RCC 7860 (cell line): Measurements from ENCODE around the gene TAP1.
A peak's percentile ranks its signal among the peaks of the same experiment; 100 is the strongest.

ENCODE experiments used
- DNase-seq: peaks from one replicate; pipeline ENCODE4 v3.0.0-alpha.2; 2015; ENCODE audit warnings: low spot score
- FAIRE-seq: peaks from 2 replicates; lab custom pipeline; 2012; peaks lifted over from hg19 to GRCh38; lab: Jason Lieb, UNC

Gene TAP1

DNA sequence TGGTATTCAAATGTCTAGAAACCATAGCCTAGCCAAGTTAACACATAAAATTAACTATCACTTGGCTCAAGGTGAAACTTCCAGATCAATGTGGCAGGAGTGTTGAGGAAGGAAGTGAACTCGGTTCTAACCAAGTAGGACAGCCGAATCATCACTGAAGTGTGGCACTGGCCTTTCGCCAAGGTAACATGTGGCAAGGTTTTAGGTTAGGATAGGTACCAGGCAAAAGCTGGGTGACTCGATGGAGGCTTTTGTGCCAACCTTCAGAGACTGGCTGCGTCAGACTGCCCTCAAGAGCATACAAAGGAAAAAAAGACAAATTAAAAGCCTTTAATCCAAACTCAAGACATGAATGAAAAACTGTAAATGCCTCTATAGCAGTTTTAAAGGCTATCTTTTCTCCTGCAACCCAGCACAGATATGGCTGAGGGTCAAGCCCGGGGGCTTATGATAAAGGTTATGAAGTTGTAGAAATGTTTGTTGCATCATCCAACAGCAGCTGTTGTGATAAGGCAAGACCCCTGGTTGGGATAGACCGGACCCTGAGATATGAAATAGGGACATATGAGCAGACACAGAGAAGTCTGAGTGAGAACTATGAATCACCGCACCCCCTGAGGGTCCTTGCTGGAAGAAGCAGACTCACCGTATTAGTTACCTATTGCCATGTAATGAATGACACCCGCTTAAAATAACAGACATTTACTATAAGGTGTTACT, 12.4 kb upstream of the TAP1 start:
- FAIRE-seq (no peak), DNase-seq (no peak)

DNA sequence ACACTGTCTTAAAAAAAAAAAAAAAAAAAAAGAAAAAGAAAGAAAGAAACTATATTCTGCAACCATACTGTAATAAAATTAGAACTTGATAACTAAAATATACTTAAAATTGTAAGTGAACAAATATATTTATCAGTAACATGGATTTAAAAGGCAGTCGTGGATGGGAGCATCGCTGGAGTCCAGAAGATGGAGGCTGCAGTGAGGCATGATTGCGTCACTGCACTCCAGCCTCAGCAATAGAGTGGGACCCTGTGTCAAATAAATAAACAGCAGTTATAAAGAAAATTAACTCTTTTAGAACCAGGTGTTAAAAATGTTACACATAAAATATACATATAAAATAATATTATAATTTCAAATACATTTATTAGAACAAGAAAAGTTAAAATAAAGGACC, 9.2 kb upstream of the TAP1 start:
- DNase-seq = no peak
- no peak for FAIRE-seq

- FAIRE-seq (no peak), DNase-seq (no peak)
Measured at GRCh38 chr6:32860674-32861073, 7.2 kb upstream of the TAP1 start.

DNA sequence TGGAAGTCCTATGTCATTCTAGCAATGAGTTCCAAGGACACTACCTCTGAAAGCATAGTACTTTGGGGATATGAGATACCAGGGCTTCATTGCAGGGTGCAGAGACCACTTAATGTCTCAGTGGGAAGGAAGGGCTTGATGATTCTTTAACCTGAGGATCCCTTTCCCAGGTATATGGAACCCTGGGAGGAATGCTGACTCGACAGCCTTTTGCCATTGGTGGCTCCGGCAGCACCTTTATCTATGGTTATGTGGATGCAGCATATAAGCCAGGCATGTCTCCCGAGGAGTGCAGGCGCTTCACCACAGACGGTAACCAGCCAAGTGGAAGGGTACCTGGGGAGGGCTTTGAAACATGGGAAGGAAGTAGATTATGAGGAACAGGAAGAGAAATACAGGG, 4.7 kb upstream of the TAP1 start:
- FAIRE-seq (no peak), DNase-seq (no peak)

GRCh38 chr6:32857156-32857891, 3.8 kb upstream of the TAP1 start:
- DNase-seq = no peak
- FAIRE-seq = no peak

DNA sequence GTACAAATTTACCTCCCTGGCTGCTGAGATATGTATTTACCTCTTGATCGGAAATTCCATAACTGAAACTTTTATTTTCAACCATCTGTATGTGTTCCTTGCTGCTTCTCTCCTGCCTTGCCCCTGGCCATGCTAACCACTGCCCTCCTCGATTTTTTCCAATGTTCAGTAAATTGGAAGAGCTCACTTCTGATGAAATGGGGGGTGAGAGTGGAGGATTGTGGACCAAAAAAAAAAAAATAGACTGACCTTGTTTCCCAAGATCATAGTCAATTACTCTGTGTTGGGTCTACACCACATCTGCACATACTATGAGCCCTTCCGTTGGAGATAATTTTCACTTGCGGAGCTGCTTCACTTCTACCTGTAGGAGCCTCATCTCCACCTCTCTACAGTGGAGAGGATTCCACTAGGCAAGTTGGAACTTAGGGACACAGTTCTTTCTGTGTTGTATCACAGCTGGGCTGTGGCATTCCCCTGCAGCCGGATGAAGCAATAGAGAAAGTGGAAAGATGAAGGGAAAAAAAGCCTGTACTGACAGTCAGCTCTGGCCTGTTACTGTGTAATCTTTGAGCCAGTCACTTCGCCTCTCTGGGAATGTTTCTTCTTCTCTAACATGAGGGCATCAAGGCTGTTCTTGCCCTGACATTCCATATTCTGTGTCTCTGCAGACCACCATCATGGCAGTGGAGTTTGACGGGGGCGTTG, 2.1 kb upstream of the TAP1 start:
- DNase-seq (no peak), FAIRE-seq (no peak)

DNA sequence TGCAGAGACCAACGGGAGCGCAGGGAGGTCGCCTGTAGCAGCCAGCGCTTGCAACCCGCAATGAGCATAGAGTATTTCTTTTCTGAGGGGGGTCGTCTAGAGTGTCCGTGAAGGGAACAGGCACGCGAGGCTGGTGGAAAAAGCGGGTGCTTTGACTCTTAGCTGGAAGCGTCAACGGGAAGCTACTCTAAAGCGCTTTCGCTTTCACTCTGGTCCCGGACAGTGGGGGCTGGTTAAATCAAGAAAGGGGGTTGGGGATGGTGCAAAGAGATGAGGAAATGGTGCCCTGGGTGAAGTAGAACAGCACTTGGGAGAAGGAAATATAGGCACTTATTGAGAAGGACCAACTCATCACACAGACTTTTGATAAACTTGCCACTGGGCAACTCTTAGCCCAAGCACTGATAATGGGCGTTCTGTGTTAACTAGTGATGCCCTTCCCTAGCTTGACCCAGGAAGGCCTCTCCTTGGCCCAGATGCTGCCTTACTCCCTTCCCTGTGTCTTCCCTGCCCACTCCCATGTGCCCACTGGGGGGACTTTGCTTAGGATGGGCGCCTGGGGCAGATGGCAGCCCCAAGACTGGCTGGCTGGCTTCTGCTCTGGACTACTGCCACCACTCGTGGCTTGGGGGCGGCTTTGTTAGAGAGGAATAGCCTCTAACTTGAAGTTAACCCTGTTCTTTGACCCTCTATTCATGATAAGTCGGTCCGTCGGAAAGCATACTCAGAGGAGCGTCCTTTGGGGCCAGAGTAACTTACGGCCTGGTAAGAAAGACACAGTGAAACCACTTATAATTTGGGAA, 1.1 kb upstream of the TAP1 start:
- FAIRE-seq (no peak), DNase-seq (no peak)

DNA sequence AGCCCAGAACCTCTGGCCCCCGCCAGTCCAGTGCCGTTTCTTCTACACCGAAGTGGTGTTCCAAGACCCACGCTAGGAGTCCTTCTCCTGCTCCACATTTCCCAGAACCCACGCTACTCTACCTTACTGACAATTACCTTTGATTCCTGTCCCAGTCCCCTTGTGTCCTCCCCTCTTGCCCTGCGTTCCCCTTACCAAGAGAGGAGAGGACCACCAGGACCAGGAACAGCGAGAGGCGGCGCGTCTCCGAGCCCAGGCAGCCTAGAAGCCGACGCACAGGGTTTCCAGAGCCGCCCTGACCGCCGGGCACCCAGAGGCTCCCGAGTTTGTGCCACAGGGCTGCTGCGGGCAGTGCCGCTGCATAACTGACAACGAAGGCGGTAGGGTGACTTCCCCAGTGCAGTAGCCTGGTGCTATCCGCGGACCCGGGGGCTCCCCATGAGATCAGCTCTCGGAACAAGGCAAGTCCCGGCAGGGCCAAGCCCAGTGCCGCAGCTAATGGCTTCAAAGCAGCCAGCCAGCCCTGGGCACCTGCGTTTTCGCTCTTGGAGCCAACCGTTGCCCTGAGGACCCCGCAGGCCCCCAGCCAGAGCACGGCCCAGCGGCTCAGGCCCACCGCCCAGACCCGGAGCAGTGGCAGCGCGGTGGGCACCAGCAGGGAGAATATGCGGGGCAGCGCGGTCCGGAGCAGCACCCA, 512 bp downstream of the TAP1 start:
- DNase-seq (no peak), FAIRE-seq (no peak)

GRCh38 chr6:32852018-32852843, 1.3 kb downstream of the TAP1 start:
- DNase-seq (no peak), FAIRE-seq (no peak)

GRCh38 chr6:32851025-32851424, 2.5 kb downstream of the TAP1 start:
- FAIRE-seq (no peak), DNase-seq (no peak)

DNA sequence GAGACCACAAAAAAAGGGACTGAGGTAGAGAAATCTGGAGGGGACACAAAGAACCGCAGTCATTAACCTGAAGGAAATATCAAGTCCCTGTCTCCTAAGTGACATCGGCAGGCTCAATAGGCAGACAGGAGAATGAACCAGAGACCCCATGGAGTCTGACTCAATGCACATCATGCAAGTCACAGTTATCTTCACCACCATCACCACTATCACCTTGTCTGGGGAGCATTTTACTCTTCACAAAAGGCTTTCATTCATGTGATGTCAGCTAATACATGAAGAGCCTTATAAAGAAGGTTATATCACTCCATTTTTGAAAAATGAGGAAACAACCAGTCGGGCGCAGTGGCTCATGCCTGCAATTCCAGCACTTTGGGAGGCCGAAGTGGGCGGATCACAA, 4.4 kb downstream of the TAP1 start:
- FAIRE-seq (no peak), DNase-seq (no peak)

DNA sequence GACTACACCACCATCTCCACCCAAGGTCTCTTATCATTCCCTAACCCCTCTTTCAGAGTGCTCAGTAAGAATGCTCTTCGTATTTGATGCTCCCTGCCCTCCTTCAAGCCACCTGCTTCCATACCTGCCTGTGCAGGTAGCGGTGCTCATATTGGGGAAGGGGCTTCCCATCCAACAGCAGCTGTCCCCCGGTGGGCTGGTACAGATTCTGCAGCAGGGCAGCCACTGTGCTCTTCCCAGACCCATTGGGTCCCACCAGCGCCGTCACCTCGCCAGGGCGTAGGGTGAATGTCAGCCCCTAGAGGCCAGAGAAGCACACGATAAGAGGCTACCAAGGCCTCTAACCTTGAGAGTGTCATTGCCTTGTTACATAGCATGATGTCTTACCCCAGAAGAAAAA, 5.7 kb downstream of the TAP1 start:
- FAIRE-seq (no peak), DNase-seq (no peak)

- no peak for DNase-seq
- no peak for FAIRE-seq
Measured at GRCh38 chr6:32847004-32847403, 6.5 kb downstream of the TAP1 start.

DNA sequence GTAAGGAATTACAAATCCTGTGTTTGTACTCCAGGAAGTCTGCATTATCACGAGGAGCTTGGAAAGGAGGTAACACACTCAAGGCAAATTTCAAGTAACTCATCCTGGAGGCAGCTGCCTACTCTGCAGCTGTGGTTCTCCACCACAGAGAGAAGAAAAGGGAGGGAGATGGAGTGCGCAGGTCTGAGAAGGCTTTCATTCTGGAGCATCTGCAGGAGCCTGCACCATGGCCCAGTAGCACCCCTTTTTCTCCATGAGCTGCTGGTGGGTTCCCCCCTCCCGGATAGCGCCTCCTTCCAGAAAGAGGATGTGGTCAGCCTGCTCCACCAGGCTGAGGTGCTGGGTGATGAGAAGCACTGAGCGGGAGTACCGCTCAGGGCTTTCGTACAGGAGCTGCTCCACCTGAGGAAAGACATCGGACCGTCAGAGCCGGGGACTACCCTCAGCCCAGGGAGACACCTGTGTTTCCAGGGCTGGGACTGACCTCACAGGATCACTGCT, 8.1 kb downstream of the TAP1 start:
- FAIRE-seq (no peak), DNase-seq (no peak)

GRCh38 chr6:32844839-32845383, 8.6 kb downstream of the TAP1 start:
- no peak for DNase-seq

GRCh38 chr6:32843979-32844838, 9.3 kb downstream of the TAP1 start, which contains the start of gene PSMB8:
PSMB8 (minus strand) TSS chr6:32844047; CDS start chr6:32843996, 51 bp downstream.
- FAIRE-seq = peak; percentile 65

More at GRCh38 chr6:32844839-32845383, 8.6 kb downstream of the TAP1 start:
- no peak for FAIRE-seq

GRCh38 chr6:32843331-32843978, 10.0 kb downstream of the TAP1 start:
- FAIRE-seq (no peak), DNase-seq (no peak)

More at GRCh38 chr6:32843979-32844838, 9.3 kb downstream of the TAP1 start, which contains the start of gene PSMB8:
- DNase-seq = peak; percentile 84
